Skin of body (tissue), 2 donors: ENCODE data around the gene CBS. TPM values are rescaled to one million over a fixed set of nuclear protein-coding genes. Genes with fewer than 3 reads are reported as not detected.
"Not testable (repeated sequence)": the region's sequence is repeated elsewhere in the genome, so short reads cannot be mapped to it uniquely, and the experiment has no call there.

ENCODE experiments used
- DNase-seq: peaks from one replicate; lab custom pipeline; 2025; lab: John Stamatoyannopoulos, UW
- total RNA-seq: library from RNA; depleted of rRNA; stranded (reverse); fragments of >200 nt; gene quantifications from one replicate; pipeline ENCODE4 v1.2.3, GENCODE V29; 2014

The CBS gene
- total RNA-seq, 1 donor from 2014 or later: 3.7 TPM

DNA sequence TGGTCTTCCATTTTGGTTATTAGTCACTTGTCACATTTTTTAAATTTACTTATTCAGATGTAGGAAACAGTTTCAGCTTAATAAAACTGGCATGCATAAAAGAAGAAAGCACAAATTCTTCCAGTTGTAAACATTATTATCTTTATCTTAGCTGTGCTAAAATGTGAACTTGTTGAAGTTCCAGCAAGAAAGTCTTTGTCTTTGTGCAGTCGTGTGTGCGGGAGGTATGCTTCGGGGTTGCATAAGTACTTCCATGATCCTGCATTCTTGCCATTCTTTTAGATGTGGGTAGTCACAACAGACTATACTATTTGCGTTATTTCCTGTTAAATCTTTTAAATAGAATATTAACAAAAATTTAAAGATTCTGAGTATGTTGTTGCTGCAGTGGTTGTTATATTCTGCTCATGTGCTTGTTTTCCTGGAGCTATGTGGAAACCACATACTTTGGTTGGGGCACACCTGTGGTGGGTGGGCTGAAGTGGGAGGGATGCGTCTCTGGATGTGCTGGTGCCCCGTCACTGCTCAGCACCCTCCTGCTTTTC is 49.9 kb downstream of the CBS start:
- no peak for DNase-seq

DNA sequence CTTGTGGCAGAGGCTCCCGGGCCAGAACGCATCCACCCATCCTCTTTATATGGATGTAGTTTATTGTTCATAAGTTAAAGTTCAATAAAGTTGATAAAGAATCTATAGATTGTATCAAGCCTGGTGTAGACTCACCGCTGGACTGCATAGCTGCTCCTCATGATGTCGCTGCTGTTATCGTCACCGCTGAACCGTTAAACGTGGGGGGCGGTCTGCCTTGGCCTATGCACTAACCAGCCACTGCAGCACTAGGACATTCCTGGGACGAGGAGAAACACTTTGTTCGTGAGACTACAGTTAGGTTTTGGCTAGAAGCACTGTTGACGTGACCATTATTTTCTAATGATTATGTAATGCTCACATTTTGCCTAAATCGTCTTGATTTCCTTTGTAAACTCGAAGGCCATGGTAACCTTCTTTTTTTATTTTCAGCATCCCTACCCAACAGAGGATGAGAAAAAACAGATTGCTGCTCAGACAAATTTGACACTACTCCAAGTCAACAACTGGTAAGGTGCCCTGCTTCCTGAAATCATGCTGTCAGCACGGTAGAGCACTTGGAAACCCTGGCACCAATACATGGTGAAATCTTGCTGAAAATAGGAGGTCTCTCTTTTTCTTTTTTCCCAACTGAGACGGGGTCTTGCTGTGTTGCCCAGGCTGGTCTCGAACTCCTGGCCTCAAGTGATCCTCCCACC is 51.0 kb downstream of the CBS start:
- no peak for DNase-seq

DNA sequence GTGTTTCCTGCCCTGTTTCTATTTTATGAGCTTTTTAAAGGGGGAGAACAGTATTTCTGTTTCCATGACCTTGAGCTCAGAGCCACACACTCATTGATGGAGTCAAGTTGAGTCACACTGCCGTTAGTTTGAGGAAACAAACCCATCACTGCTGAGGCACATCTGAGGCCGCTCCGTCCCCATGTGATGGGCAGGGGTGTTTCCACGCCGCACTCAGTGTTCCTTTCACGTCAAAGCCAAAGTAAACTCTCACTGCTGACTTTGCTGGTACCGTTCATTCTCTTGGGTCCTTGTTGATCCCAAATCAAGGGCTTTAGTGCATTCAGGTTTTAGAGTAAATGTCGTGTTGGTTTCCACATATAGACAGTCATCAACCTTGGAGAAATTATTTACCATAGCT is 52.5 kb downstream of the CBS start:
- no peak for DNase-seq

DNA sequence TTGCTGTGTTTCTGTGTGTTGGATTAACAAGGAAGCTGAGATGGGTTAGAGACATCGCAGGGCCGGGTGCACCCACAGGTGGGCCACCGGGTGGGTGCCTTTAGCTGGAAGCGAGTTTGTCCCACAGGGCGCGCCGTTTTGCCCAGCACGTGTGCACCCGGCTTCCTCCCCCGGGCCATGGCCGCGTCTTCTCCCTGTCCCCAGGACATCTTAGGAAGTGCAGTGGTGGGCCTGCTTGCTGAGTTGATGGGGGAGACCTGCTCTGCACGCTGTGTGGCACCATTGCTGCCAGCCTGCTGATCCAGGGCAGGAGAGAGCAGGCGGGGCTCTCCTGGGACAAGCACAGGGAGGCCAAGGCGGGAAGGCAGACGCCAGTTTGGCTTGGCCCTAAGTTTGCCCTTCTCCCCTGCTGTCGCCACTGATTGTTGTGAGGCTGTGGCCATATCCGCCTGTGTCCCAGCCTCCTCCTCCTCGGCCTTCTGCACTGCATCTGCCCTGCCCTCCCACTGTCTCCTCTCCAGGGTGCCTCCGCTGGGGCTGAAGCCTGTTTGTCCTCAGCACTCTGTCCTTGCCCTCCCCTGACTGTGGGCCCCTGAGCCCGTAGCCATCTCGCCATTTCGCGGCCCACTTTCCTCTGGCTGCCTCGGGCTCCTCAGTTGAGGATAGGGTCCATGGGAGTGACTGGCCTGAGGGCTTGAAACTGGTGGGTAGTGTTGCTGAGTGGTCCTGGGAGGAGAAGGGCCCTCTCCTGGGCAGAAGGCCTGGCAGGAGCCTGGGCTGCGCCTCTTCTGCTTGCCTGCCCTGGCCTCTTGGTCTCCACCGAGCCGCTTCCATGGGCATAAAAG is 53.7 kb downstream of the CBS start:
- no peak for DNase-seq

DNA sequence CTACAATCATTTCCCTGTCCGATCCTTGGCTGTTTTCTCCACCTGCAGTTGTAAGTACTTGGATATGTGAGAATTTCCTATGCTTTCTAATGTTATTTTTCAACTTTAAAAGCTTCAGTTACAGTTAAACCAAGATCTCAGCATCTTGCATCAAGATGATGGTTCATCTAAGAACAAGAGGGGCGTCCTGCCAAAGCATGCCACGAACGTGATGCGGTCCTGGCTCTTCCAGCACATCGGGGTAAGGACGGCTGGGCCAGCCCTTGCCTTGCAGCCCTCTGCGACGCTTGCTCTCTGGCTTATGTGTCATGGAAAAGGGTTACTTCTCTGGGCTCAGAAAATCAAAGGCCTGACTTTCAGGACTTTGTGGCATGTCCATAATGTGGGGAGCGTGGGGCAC is 54.4 kb downstream of the CBS start:
- DNase-seq: peak; percentile 16

DNA sequence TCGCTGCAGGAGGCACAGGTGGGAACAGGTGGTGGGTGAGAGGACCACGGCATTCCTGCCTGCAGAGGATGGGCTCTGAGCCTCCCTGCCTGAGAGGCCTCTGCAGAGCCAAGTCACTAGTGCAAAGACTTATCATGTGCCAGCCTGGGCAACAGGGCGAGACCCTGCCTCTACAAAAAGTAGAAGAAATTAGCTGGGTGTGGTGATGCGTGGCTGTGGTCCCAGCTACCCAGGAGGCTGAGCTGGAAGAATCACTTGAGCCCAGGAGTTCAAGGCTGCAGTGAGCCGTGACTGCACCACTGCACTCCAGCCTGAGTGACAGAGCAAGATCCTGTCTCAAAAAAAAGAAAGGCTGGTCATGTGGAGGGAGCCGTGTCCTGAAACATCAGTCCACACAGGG is 54.9 kb downstream of the CBS start:
- no peak for DNase-seq

DNA sequence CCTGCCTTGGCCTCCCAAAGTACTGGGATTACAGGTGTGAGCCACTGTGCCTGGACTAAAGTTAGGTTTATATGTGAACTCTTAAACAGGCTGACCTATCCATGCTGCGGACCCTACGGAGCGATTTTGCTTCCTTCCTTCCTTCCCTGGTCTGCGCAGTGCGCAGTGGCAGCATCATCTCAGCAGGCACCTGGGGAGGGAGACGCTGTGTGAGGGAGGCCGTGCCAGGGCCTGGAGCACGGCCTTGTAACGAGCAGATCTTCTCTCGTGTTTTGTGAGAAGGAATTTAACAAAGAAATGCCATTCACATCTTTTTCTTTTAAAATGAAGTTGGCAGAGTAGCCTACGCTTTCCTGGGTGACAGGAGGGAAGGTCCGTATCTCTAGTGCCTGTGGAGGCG is 55.5 kb downstream of the CBS start:
- DNase-seq: no peak

DNA sequence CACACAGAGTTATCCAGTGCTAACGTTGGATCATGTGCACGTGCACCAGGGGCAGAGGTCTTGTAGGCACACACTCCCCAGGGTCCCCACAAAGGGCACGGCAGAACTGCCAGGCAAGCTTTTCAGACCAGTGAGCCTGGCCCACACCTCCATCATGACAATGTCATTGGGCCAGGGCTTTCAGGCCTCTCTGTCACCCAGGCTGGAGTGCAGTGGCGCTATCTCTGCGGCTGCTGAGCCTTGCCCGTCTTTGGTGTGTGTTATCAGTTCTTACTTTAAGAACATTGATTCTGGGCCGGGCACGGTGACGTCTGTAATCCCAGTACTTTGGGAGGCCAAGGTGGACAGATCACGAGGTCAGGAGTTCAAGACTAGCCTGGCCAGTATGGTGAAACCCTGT is 57.1 kb downstream of the CBS start:
- DNase-seq: no peak

DNA sequence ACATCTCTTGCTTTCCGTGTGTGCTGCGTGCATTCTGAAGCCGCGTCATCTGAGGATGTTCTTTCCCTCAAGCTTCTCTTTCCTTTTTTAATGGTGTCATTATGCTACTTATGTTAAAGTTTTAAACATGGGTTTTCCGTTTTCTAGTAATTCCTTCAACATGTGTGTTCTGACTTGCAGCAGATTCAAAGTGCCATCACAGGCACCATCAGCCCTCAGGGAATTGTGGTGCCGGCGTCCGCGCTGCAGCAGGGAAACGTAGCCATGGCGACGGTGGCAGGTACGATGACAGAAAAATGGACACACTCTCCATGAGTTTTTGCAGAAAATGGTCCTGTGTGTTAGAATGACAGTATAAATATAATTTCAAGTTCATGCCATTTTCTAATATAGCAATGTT is 58.9 kb downstream of the CBS start:
- DNase-seq: no peak

DNA sequence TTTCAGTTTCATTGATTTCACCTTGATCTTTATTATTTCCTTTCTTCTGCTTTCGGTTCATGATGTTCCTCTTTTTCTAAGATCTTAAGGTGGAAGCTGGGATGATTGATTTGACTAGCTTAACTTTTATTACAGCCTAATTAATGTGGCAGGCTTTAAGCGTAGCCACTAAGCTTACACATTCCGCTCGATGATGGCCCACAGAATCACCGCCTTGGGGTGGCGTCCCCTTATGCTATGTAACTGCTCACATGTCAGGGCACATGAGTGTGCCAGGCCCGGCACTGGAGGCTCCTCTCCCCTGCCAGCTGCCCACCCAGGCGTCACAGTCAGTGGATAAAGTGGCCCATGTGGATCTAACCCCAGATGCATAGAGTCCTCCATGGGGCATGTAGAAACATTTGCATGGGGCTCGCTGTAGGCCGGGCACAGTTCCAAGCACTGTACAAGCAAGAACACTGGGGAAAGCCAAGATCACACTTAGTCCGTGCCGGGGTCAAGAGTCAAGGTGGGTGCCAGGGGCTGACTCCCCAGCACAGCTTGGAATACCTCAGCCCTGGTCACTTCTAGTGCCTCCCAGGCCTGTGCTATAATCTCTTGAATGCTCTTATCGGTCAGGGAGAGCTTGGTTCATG is 59.6 kb downstream of the CBS start:
- DNase-seq: no peak

DNA sequence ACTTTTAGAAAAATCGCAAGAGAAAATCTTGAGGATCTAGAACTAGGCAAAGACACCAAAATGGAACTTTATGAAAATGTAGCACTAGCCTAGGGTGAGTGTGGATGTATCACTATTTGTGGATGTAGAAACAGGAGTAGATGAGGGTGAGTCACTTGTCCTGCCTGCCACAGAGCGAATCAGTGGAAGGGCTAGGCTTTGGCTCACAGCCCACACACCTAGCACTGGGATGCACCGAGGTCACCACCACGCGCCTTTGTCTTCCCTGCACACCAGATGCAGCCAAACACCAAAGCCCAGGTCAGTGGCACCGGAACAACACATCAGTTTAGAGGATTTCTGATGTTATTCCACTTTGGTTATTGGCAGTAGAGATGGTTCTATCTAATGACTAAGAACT is 63.0 kb downstream of the CBS start:
- DNase-seq: no peak

DNA sequence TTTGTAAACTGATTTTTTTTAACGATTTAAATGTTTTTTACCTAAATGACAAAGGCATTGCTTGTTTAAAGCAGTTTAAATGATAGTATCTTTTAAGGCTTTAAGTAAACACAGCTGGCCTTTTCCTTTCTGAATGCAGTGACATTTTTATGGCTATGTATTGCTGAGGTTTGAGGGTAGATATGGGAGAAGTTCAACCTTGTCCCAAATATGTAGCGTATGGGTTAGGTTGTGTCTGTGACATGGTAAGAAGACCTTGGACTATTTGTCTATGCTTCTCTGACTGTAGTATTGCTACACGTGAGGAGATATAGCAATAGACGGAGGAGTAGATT is 68.8 kb downstream of the CBS start:
- no peak for DNase-seq

DNA sequence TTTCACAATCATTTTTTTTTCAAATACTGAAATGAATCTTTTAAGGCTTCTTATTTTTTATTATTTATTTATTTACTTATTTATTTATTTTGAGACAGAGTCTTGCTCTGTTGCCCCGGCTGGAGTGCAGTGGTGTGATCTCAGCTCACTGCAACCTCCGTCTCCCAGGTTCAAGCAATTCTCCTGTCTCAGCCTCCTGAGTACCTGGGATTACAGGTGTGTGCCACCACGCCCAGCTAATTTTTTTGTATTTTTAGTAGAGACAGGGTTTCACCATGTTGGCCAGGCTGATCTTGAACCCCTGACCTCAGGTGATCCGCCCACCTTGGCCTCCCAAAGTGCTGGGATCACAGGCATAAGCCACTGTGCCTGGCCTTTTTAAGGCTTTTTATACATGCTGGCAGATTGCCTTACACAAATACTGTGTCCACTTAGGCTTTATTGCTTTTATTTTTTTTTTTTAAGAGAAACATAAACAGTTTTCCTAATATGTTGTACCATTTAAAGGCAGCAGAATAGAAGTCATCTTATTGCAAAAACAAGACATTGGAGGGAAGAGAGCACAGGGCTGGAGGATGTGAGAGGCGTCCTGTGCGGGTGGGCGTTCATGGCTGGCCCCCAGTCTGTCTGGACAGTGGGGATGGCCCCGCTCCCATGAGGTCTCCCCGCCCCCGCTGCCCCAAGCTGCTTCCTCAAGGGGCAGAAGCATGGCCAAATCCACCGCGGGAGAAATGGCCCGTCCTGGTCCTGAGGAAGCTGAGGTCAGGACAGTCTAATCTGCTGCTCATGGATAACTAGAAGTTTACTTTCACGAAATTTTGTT is 69.4 kb downstream of the CBS start:
- DNase-seq: not testable (repeated sequence)

DNA sequence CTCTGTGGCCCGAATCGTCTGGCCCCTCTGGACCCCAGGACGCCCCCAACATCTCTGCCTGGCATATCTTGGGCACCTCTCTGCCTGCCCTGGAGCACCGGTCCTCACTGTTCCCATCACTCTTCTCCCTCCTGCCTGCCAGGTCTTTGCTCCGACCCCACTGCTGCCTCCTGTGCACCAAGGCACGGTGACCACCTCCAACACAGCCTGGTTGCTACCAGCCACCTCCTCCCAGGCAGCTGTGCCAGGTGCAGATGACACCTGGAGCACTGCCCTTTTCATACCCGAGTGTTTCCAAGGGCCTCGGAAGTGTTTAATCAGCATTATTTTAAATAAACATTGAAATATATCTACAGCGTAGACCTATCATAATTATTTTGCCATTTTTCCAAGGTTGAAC is 70.0 kb downstream of the CBS start:
- DNase-seq: no peak

DNA sequence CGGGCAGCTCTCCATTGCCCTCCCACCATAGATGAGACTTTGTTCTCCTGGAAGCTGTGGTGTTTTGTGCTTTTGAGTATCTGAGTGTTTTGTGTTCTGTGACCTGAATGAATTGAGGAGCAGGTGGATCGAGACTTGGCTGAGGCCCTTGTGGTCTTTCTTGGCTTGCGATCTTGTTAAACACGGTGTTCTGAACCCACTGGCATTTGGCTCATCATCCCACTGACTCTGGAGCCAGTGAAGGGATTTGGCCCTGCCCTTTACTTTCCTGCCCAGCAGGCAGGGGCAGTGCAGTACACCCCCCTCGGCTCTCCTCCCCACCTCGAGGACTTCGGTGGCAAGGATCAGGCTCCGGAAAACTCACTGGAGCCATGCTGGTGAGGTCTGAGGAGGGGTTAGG is 70.7 kb downstream of the CBS start:
- no peak for DNase-seq

Other genes starting within 250 kb of the CBS start
- 8.6 TPM for gene WDR4, start 196.3 kb downstream of the CBS start, total RNA-seq
- 37.9 TPM for gene NDUFV3, start 182.5 kb downstream of the CBS start, total RNA-seq
- 0.20 TPM for gene ERVH48-1, start 150.2 kb downstream of the CBS start, total RNA-seq
- gene PKNOX1, start 101.3 kb downstream of the CBS start, total RNA-seq: 14.7 TPM
- 45.4 TPM for gene U2AF1, start 31.7 kb upstream of the CBS start, total RNA-seq
- gene CRYAA, start 93.2 kb upstream of the CBS start, total RNA-seq: not detected